ENCODE results near the gene FXYD3.

FXYD3 gene

GRCh38 chr19:35165200-35166058 lies 49.8 kb downstream of the FXYD3 start:
- no peak for DNase-seq

GRCh38 chr19:35166100-35167063 lies 50.8 kb downstream of the FXYD3 start:
- no peak for DNase-seq

- DNase-seq = no peak
These were observed 51.9 kb downstream of the FXYD3 start for GRCh38 chr19:35167251-35168119.

GRCh38 chr19:35168196-35168595 lies 52.6 kb downstream of the FXYD3 start:
- DNase-seq = no peak

- no peak for DNase-seq
These were observed 53.8 kb downstream of the FXYD3 start for GRCh38 chr19:35169221-35169995.

GRCh38 chr19:35170359-35171061 lies 54.9 kb downstream of the FXYD3 start:
- no peak for DNase-seq

GRCh38 chr19:35171730-35172129 lies 56.1 kb downstream of the FXYD3 start:
- no peak for DNase-seq

Measured in NCI-H1694 (cell line).